OCI-LY3 (cell line): ENCODE data around the gene DROSHA.

ENCODE experiments used
- H2AFZ ChIP-seq: fragments of 200-600, 300-600 bp; shearing (Covaris generic); 2 replicates; pipeline ENCODE4 v1.6.0; 2014; ENCODE audit warnings: antibody characterized with exemption, low read depth, low read length
- H3K27ac ChIP-seq: fragments of 200-600, 300-600 bp; sonication (generic); 2 replicates; pipeline ENCODE4 v1.5.1; 2014; ENCODE audit warnings: mild to moderate bottlenecking, low read length, moderate library complexity, mixed read lengths
- H3K27me3 ChIP-seq: fragments of 200-600, 300-600 bp; sonication (generic); 2 replicates; pipeline ENCODE4 v1.6.1; 2014; ENCODE audit warnings: low read depth, low read length, mixed read lengths
- H3K36me3 ChIP-seq: fragments of 200-600, 300-600 bp; sonication (generic); replicated peaks from 2 replicates; pipeline ENCODE3; 2014; ENCODE audit warnings: low read depth, low read length, mixed read lengths
- H3K4me1 ChIP-seq: fragments of 300-600, 200-600 bp; sonication (generic); 2 replicates; pipeline ENCODE4 v1.6.1; 2014; ENCODE audit warnings: low read length, mixed read lengths
- H3K4me2 ChIP-seq: fragments of 200-600, 300-600 bp; sonication (generic); 2 replicates; pipeline ENCODE4 v1.6.1; 2014; ENCODE audit warnings: low read length, mixed read lengths
- H3K4me3 ChIP-seq: fragments of 300-600, 200-600 bp; sonication (generic); 2 replicates; pipeline ENCODE4 v1.5.1; 2014; ENCODE audit warnings: antibody characterized with exemption, mild to moderate bottlenecking, low read length, moderate library complexity
- H3K79me2 ChIP-seq: fragments of 300-600, 200-600 bp; shearing (Covaris generic); 2 replicates; pipeline ENCODE4 v1.6.1; 2014; ENCODE audit warnings: mild to moderate bottlenecking, low read length, mixed read lengths
- H3K9ac ChIP-seq: fragments of 300-600, 200-600 bp; shearing (Covaris generic); 2 replicates; pipeline ENCODE4 v1.6.0; 2014; ENCODE audit warnings: mild to moderate bottlenecking, low read length, moderate library complexity
- H3K9me3 ChIP-seq: fragments of 200-600, 300-600 bp; shearing (Covaris generic); 2 replicates; pipeline ENCODE4 v1.6.1; 2014; ENCODE audit warnings: low read length, mixed read lengths; ENCODE audit not compliant: insufficient read depth
- H4K20me1 ChIP-seq: fragments of 200-600, 300-600 bp; sonication (generic); 2 replicates; pipeline ENCODE4 v1.6.1; 2016; ENCODE audit warnings: low read length, mixed read lengths; ENCODE audit not compliant: insufficient read depth
- EZH2phosphoT487 ChIP-seq: fragments of 200-600 bp; shearing (Covaris generic); IDR thresholded peaks from 2 replicates; pipeline ENCODE4 v1.6.1; 2018; ENCODE audit warnings: antibody characterized with exemption, mixed run types, low read depth
- TF ChIP-seq, protein P1 (sequence below): fragments of 200-600, 300-600 bp; sonication (generic); IDR thresholded peaks from 2 replicates; pipeline ENCODE4 v1.5.1; 2014; ENCODE audit warnings: antibody characterized with exemption, low read length, low read depth

DROSHA gene

DNA sequence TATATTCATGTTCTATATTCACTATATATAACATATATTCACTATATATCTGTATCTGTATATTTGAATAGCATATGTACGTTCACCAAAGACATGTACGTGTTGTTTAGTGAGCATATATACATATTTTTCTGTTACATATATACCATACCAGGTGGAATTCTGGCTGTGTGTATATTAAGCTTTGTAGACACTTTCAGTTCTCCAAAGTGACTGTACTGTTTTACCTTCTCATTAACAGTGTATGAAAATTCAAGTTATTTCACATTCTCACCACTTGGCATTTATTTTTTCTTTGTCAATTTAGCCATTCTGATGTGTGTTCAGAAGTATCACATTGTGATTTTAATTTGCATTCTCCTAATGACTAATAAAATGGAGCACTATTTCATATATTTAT is 52.2 kb downstream of the DROSHA start:
- Histone ChIP-seq H3K79me2 (no peaks in the 10 kb centered on the region), H4K20me1 (no peaks in the 10 kb centered on the region), H3K36me3 (no peaks in the 10 kb centered on the region), H3K27me3 (no peaks in the 10 kb centered on the region), H3K4me1 (peaks cover 4% of the 10 kb centered on the region; the same call in 1 of the 2 replicates), H3K27ac (no peak overlapping the region), H3K9ac (no peak overlapping the region), H3K4me2 (no peak overlapping the region), H2AFZ (no peak overlapping the region), H3K9me3 (no peaks in the 10 kb centered on the region), H3K4me3 (no peak overlapping the region)
- TF ChIP-seq, protein P1, sequence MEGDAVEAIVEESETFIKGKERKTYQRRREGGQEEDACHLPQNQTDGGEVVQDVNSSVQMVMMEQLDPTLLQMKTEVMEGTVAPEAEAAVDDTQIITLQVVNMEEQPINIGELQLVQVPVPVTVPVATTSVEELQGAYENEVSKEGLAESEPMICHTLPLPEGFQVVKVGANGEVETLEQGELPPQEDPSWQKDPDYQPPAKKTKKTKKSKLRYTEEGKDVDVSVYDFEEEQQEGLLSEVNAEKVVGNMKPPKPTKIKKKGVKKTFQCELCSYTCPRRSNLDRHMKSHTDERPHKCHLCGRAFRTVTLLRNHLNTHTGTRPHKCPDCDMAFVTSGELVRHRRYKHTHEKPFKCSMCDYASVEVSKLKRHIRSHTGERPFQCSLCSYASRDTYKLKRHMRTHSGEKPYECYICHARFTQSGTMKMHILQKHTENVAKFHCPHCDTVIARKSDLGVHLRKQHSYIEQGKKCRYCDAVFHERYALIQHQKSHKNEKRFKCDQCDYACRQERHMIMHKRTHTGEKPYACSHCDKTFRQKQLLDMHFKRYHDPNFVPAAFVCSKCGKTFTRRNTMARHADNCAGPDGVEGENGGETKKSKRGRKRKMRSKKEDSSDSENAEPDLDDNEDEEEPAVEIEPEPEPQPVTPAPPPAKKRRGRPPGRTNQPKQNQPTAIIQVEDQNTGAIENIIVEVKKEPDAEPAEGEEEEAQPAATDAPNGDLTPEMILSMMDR, result no peak
- no peak for TF ChIP-seq EZH2phosphoT487

GRCh38 chr5:31478901-31479300 is 53.0 kb downstream of the DROSHA start:
- no peaks in the 10 kb centered on the region for H3K9me3 ChIP-seq
- no peak overlapping the region for H3K4me3 ChIP-seq
- TF ChIP-seq, protein P1, result no peak
- no peak for TF ChIP-seq EZH2phosphoT487
- peaks cover 4% of the 10 kb centered on the region; the same call in 1 of the 2 replicates for H3K4me1 ChIP-seq
- no peak overlapping the region for H3K9ac ChIP-seq
- H3K79me2 ChIP-seq, result no peaks in the 10 kb centered on the region
- H3K27me3 ChIP-seq, result no peaks in the 10 kb centered on the region
- no peak overlapping the region for H2AFZ ChIP-seq
- H3K27ac ChIP-seq, result no peak overlapping the region
- H3K36me3 ChIP-seq, result no peaks in the 10 kb centered on the region
- H3K4me2 ChIP-seq, result no peak overlapping the region
- H4K20me1 ChIP-seq, result no peaks in the 10 kb centered on the region

DNA sequence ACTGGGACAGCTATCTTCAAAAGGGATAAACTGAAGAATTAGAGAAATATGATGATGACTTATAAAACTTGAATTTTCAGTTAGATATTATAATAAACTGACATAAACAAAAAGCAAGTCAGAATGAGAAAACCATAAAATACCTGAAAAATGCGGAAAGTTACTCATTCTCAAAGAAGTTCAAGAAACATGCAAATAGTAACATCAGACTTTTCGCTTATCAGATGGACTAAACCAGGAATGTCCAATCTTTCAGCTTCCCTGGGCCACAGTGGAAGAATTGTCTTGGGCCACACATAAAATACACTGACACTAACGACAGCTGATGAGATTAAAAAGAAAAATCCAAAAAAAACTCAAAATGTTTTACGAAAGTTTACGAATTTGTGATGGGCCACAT is 53.9 kb downstream of the DROSHA start:
- no peak overlapping the region for H3K9ac ChIP-seq
- H3K4me2 ChIP-seq, result no peak overlapping the region
- no peaks in the 10 kb centered on the region for H4K20me1 ChIP-seq
- no peaks in the 10 kb centered on the region for H3K9me3 ChIP-seq
- no peaks in the 10 kb centered on the region for H3K27me3 ChIP-seq
- no peak overlapping the region for H2AFZ ChIP-seq
- H3K4me1 ChIP-seq, result peaks cover 4% of the 10 kb centered on the region; the same call in 1 of the 2 replicates
- TF ChIP-seq, protein P1, result no peak
- TF ChIP-seq EZH2phosphoT487, result no peak
- no peaks in the 10 kb centered on the region for H3K36me3 ChIP-seq
- no peak overlapping the region for H3K4me3 ChIP-seq
- H3K79me2 ChIP-seq, result no peaks in the 10 kb centered on the region
- H3K27ac ChIP-seq, result no peak overlapping the region

- no peak overlapping the region for H2AFZ ChIP-seq
- no peak overlapping the region for H3K4me3 ChIP-seq
- peaks cover 4% of the 10 kb centered on the region; the same call in 1 of the 2 replicates for H3K4me1 ChIP-seq
- H3K27me3 ChIP-seq, result no peaks in the 10 kb centered on the region
- H3K27ac ChIP-seq, result no peak overlapping the region
- H3K4me2 ChIP-seq, result no peak overlapping the region
- TF ChIP-seq, protein P1, result no peak
- TF ChIP-seq EZH2phosphoT487, result no peak
- no peak overlapping the region for H3K9ac ChIP-seq
- no peaks in the 10 kb centered on the region for H3K79me2 ChIP-seq
- H3K36me3 ChIP-seq, result no peaks in the 10 kb centered on the region
- no peaks in the 10 kb centered on the region for H3K9me3 ChIP-seq
- no peaks in the 10 kb centered on the region for H4K20me1 ChIP-seq
Observed at GRCh38 chr5:31477516-31477915, 54.4 kb downstream of the DROSHA start.
